ENCODE data around the gene OTOP3.
"Not testable (repeated sequence)": the region's sequence is repeated elsewhere in the genome, so short reads cannot be mapped to it uniquely, and the experiment has no call there.

The OTOP3 gene

GRCh38 chr17:74935585-74936469 lies at the start of gene OTOP3:
OTOP3 (plus strand) TSS chr17:74935898; CDS start chr17:74935922, 24 bp downstream.
- Mint-ChIP-seq H3K27me3 (peaks cover 82% of the 10 kb centered on the region), H3K27ac (no peak within 1 kb of the TSS), H3K9me3 (no peaks in the 10 kb centered on the region), H3K4me1 (peaks cover 6% of the 10 kb centered on the region), H3K4me3 (no peak within 1 kb of the TSS)
- ATAC-seq = no peak
- no peak for DNase-seq

GRCh38 chr17:74888469-74888868 lies 47.2 kb upstream of the OTOP3 start:
- Mint-ChIP-seq H3K4me1 (peaks cover 6% of the 10 kb centered on the region), H3K27ac (no peak overlapping the region), H3K27me3 (peaks cover 58% of the 10 kb centered on the region), H3K9me3 (no peaks in the 10 kb centered on the region), H3K4me3 (no peak overlapping the region)
- ATAC-seq (no peak), DNase-seq (no peak)

- Mint-ChIP-seq H3K27ac (no peak overlapping the region), H3K4me3 (no peak overlapping the region), H3K27me3 (peaks cover 60% of the 10 kb centered on the region), H3K9me3 (no peaks in the 10 kb centered on the region), H3K4me1 (peaks cover 14% of the 10 kb centered on the region)
- DNase-seq = no peak
- no peak for ATAC-seq
These were observed 45.1 kb upstream of the OTOP3 start for GRCh38 chr17:74890554-74890953.

- Mint-ChIP-seq H3K4me1 (peaks cover 14% of the 10 kb centered on the region), H3K9me3 (no peaks in the 10 kb centered on the region), H3K4me3 (no peak overlapping the region), H3K27ac (no peak overlapping the region), H3K27me3 (peaks cover 62% of the 10 kb centered on the region)
- ATAC-seq (no peak), DNase-seq (no peak)
These were observed 43.5 kb upstream of the OTOP3 start for GRCh38 chr17:74892013-74892841.

GRCh38 chr17:74892974-74893911 lies 42.5 kb upstream of the OTOP3 start, which contains the start of gene FADS6:
FADS6 (minus strand) TSS chr17:74893633; CDS start chr17:74893595, 38 bp downstream.
- Mint-ChIP-seq H3K4me1 (peaks cover 14% of the 10 kb centered on the region), H3K4me3 (peak within 1 kb of the TSS; percentile 63 to 73), H3K27ac (no peak within 1 kb of the TSS), H3K27me3 (peaks cover 62% of the 10 kb centered on the region), H3K9me3 (no peaks in the 10 kb centered on the region)
- DNase-seq (no peak), ATAC-seq (peak; percentile 62)

GRCh38 chr17:74893936-74894671 lies 41.6 kb upstream of the OTOP3 start:
- Mint-ChIP-seq H3K4me1 (peaks cover 14% of the 10 kb centered on the region), H3K27me3 (peaks cover 58% of the 10 kb centered on the region), H3K27ac (no peak overlapping the region), H3K9me3 (no peaks in the 10 kb centered on the region), H3K4me3 (peak overlapping the region; percentile 62 to 63)
- ATAC-seq (peak; percentile 27), DNase-seq (no peak)

DNA sequence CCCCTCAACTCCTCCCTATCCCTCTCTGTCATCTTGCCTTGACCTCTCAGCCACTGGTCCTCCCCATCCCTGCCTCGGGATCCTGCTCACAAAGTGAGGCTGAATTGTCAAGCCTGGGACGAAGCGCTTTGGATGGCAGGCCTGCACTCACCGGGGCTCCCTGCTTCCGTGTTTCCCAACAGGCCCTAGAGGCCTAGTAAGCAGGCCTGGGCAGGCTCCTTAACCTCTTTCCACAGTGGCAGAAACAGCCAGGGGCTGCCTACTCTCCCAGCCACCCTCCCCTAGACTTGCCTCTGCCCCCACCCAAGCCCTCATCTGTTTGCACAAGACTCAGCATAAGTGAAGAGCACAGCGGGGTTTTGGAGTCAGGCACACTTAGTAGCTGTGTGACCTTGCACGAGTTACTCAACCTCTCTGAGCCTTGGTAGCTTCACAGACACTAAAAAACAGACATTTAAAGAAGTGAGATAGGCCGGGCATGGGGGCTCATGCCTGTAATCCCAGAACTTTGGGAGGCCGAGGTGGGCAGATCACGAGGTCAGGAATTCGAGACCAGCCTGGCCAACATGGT lies 37.2 kb upstream of the OTOP3 start:
- DNase-seq (no peak), ATAC-seq (no peak)
- Mint-ChIP-seq H3K9me3 (no peaks in the 10 kb centered on the region), H3K4me1 (peaks cover 8% of the 10 kb centered on the region), H3K27ac (no peak overlapping the region), H3K27me3 (peaks cover 55% of the 10 kb centered on the region), H3K4me3 (no peak overlapping the region)

DNA sequence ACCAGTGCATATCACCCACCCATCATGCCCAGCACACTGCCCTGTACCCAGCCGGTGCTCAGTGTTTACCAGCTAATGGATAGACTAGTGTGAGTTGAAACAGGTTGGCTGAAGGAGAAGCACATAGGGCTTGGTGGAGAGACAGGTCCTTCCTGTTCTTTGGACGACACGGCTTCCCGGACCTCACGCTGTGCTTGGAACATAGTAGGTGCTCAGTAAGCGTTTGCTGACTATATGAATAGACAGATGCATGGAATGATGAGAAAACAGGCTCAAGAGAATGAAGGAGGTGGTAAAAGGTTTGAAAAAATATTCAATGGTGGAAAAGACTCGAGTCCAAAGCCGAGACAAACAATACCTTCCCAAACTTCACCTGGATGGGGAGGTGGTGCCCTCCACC lies 35.5 kb upstream of the OTOP3 start:
- H3K9me3 Mint-ChIP-seq = no peaks in the 10 kb centered on the region
- DNase-seq (no peak), ATAC-seq (no peak)
- no peak overlapping the region for H3K27ac Mint-ChIP-seq
- H3K4me3 Mint-ChIP-seq = no peak overlapping the region
- no peaks in the 10 kb centered on the region for H3K4me1 Mint-ChIP-seq
- H3K27me3 Mint-ChIP-seq = peaks cover 43% of the 10 kb centered on the region

DNA sequence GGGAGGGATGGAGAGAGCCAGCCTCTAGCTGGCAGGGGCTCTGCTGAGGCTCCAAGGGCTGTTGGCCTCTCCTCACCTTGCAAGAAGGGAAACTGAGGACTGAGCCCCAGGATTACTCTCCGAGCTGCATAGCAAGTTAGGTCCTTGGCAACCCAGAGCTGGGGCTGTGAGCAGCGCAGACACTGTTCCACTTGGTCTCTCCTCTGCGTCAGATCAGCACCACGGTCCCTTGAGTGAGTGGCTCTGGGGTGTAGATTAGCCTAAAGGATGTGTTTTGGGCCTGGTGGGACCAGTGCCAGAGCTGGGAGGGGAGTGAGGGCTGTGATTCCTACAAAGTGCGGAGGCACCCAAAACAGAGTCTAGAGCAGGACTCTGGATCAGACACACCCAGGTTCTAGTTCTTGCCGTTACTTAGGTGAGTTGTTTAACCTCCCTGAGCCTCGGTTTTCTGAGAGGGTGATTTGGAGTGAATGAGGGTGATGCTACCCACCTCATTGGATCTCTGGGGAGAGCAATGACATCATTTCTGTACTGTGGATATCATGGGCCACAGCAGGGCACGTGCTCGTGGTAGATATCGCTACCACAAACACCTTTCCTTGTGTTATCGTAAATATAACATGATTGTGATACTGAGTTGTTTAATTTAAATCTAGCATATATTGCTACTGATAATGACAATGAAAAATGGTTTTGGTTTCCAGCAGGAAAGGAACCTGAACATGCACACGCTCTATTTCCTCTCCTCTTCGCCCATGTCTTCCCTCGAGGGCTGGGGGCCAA lies 34.2 kb upstream of the OTOP3 start:
- H3K27me3 Mint-ChIP-seq = peaks cover 35% of the 10 kb centered on the region
- no peak overlapping the region for H3K4me3 Mint-ChIP-seq
- no peak for DNase-seq
- no peaks in the 10 kb centered on the region for H3K9me3 Mint-ChIP-seq
- no peak for ATAC-seq
- peaks cover 5% of the 10 kb centered on the region for H3K4me1 Mint-ChIP-seq
- H3K27ac Mint-ChIP-seq = no peak overlapping the region

DNA sequence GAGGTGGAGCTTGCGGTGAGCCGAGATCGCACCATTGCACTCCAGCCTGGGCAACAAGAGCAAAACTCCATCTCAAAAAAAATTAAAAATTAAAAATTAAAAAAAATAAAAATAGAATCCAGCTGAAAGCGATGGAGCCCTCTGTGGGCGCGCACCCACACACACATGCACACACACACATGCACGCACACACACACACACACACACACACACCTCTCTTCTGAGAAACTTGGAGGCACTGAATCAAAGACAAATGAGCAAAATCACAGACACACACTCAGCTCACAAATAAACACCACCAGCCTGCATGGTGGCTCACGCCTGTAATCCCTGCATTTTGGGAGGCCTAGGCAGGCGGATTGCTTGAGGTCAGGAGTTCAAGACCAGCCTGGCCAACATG lies 32.7 kb upstream of the OTOP3 start:
- peaks cover 30% of the 10 kb centered on the region for H3K27me3 Mint-ChIP-seq
- DNase-seq (no peak), ATAC-seq (no peak)
- H3K27ac Mint-ChIP-seq = no peak overlapping the region
- peaks cover 5% of the 10 kb centered on the region for H3K4me1 Mint-ChIP-seq
- no peak overlapping the region for H3K4me3 Mint-ChIP-seq
- H3K9me3 Mint-ChIP-seq = no peaks in the 10 kb centered on the region

DNA sequence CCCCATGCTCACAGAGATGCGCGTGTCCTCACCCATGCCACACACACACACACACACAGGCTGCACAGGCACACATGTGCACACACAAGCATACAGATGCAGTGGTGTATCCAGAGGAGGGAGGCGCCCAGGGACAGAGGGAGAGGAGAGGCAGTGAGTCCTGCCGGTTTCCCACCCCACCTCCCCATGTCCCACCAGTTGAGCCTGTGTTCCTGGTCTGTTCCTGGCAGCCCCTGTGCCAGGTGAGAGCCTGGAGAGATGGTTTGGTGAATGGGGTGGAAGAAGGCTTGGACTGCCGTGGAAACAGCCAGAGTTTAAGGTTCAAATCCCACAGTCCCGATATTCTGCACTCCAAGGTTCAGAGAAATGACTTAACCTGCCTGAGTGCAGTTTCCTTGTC lies 32.0 kb upstream of the OTOP3 start:
- H3K9me3 Mint-ChIP-seq = no peaks in the 10 kb centered on the region
- H3K4me1 Mint-ChIP-seq = peaks cover 5% of the 10 kb centered on the region
- H3K27ac Mint-ChIP-seq = no peak overlapping the region
- DNase-seq = no peak
- peaks cover 30% of the 10 kb centered on the region for H3K27me3 Mint-ChIP-seq
- ATAC-seq = no peak
- no peak overlapping the region for H3K4me3 Mint-ChIP-seq

- peaks cover 30% of the 10 kb centered on the region for H3K27me3 Mint-ChIP-seq
- H3K4me1 Mint-ChIP-seq = peaks cover 5% of the 10 kb centered on the region
- H3K4me3 Mint-ChIP-seq = no peak overlapping the region
- DNase-seq (no peak), ATAC-seq (peak; percentile 43)
- H3K9me3 Mint-ChIP-seq = no peaks in the 10 kb centered on the region
- H3K27ac Mint-ChIP-seq = no peak overlapping the region
These were observed 30.9 kb upstream of the OTOP3 start for GRCh38 chr17:74904687-74905409.

GRCh38 chr17:74906214-74906793 lies 29.4 kb upstream of the OTOP3 start:
- not testable (repeated sequence) for ATAC-seq, H3K4me3 Mint-ChIP-seq, H3K9me3 Mint-ChIP-seq, H3K27ac Mint-ChIP-seq, H3K4me1 Mint-ChIP-seq, DNase-seq
- H3K27me3 Mint-ChIP-seq = peaks cover 19% of the 10 kb centered on the region
